ENCODE measurements around the gene DOC2A. TPM values are rescaled to one million over a fixed set of nuclear protein-coding genes. Genes with fewer than 3 reads are reported as not detected.

The DOC2A gene
- total RNA-seq, 1 donor from 2014 or later = 2.2 TPM

DNA sequence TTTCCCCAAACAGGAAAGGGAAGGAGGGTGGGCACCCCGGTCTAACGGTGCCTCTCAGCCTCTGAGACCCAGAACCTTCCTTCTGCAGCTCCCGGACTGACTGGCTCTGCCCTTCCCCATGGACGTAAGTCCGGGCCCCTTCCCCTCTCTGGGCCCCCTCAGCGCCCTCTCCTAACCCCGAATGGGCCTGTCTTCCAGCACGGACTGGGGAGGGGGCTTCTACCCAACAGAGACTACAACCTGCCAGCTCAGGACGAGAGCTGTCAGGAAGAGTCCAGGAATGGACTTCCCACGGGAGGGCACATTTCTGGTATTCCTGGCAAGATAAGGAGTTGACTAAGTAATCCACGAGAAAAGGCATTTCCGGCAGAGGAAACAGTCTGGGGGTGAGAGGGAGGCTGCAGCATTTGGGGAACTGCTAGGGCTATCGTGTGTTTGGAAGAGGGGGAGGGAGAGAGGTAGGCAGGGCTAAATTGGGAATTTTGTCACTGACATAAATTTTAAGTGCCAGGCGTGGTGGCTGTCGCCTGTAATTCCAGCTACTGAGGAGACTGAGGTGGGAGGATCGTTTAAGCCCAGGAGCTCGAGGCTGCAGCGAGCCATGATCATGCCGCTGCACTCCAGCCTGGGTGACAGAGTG lies 42.7 kb upstream of the DOC2A start:
- intact Hi-C loops (cut with DNase I) = no loop called here
- TF ChIP-seq, protein P1, sequence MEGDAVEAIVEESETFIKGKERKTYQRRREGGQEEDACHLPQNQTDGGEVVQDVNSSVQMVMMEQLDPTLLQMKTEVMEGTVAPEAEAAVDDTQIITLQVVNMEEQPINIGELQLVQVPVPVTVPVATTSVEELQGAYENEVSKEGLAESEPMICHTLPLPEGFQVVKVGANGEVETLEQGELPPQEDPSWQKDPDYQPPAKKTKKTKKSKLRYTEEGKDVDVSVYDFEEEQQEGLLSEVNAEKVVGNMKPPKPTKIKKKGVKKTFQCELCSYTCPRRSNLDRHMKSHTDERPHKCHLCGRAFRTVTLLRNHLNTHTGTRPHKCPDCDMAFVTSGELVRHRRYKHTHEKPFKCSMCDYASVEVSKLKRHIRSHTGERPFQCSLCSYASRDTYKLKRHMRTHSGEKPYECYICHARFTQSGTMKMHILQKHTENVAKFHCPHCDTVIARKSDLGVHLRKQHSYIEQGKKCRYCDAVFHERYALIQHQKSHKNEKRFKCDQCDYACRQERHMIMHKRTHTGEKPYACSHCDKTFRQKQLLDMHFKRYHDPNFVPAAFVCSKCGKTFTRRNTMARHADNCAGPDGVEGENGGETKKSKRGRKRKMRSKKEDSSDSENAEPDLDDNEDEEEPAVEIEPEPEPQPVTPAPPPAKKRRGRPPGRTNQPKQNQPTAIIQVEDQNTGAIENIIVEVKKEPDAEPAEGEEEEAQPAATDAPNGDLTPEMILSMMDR (IDR thresholded peaks at IDR 0.05) = no peak
- TF ChIP-seq POLR2A (IDR thresholded peaks at IDR 0.05) = no peak
- TF ChIP-seq POLR2AphosphoS5 (IDR thresholded peaks at IDR 0.05; ENCODE audit: insufficient read depth in 1 of 2, low read depth in 1 of 2) = no peak

DNA sequence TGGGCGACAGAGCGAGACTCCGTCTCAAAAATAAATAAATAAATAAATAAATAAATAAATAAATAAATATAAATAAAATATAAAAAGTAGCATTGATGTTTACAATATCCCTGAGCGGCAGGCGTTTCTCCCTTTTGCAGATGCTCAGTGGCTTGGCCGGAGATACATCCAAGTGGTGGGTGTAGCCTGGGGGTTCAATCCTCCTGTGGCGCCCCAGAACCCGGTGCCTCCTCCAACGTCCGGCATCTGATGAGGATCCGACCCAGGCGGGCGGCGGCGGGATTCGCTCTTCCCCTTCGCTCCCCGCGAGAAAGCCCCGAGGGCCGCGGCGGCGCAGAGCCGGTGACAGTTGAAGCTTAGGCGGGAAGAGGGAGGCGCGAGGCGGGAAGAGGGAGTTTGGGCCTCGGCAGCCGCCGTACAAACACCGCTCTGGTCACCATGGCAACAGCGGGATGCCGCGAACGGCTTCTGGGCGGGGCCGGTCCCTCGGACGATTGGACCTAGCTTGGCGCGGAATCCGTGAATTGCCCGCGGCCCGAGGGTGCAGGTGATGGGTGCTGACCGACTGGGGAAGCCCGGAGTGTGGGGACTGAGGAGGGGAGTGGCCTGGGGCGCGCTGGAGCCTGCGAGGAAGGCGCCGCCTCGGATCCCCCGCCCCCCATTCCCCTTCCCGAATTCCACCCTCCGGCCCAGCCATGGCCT lies 42.0 kb upstream of the DOC2A start:
- peak; percentile 72 to 93 for TF ChIP-seq POLR2AphosphoS5 (IDR thresholded peaks at IDR 0.05; ENCODE audit: insufficient read depth in 1 of 2, low read depth in 1 of 2)
- no peak for TF ChIP-seq POLR2A (IDR thresholded peaks at IDR 0.05)
- H3K9me3 ChIP-seq = no peaks in the 10 kb centered on the region
- H3K4me1 ChIP-seq = peaks cover 27% of the 10 kb centered on the region
- peak overlapping the region; percentile 63 to 72 for H3K4me3 ChIP-seq
- no peak for DNase-seq (ENCODE audit: extremely low spot score in 2 of 2)
- no peaks in the 10 kb centered on the region for H3K27me3 ChIP-seq
- H3K36me3 ChIP-seq = no peaks in the 10 kb centered on the region
- peak overlapping the region; percentile 20 for H3K27ac ChIP-seq
- intact Hi-C loops (cut with DNase I) = no loop called here

More for the DNA sequence above, 42.7 kb upstream of the DOC2A start:
- no peaks in the 10 kb centered on the region for H3K27me3 ChIP-seq
- no peaks in the 10 kb centered on the region for H3K9me3 ChIP-seq
- H3K36me3 ChIP-seq = no peaks in the 10 kb centered on the region
- DNase-seq (ENCODE audit: extremely low spot score in 2 of 2) = no peak
- H3K4me3 ChIP-seq = peak overlapping the region; percentile 63 to 72
- no peak overlapping the region for H3K27ac ChIP-seq
- peaks cover 27% of the 10 kb centered on the region for H3K4me1 ChIP-seq

DNA sequence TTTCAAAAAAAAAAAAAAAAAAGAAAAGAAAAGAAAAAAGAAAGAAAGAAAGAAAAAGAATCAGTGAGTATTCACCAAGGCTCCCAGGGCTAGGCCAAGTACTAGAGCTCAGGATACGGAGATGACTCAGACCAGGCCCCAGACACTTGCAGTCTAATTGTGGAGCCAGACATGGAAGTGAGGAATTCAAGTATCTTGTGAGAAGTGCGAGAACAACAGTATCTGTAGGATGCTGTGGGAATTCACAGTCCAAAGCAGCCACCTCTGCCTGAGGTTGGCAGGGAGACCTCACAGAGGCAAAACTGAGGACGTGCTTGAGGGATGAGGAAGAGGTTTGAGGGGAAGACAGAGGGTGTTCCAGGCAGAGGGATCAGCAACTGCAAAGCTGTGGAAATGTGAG lies 40.7 kb upstream of the DOC2A start:
- peaks cover 27% of the 10 kb centered on the region for H3K4me1 ChIP-seq
- H3K9me3 ChIP-seq = no peaks in the 10 kb centered on the region
- H3K4me3 ChIP-seq = no peak overlapping the region
- no peak for DNase-seq (ENCODE audit: extremely low spot score in 2 of 2)
- no peaks in the 10 kb centered on the region for H3K27me3 ChIP-seq
- no peak overlapping the region for H3K27ac ChIP-seq
- intact Hi-C loops (cut with DNase I) = no loop called here
- no peaks in the 10 kb centered on the region for H3K36me3 ChIP-seq
- TF ChIP-seq POLR2AphosphoS5 (IDR thresholded peaks at IDR 0.05; ENCODE audit: insufficient read depth in 1 of 2, low read depth in 1 of 2) (no peak), POLR2A (IDR thresholded peaks at IDR 0.05) (no peak)
- TF ChIP-seq, protein P1 (IDR thresholded peaks at IDR 0.05) = no peak

DNA sequence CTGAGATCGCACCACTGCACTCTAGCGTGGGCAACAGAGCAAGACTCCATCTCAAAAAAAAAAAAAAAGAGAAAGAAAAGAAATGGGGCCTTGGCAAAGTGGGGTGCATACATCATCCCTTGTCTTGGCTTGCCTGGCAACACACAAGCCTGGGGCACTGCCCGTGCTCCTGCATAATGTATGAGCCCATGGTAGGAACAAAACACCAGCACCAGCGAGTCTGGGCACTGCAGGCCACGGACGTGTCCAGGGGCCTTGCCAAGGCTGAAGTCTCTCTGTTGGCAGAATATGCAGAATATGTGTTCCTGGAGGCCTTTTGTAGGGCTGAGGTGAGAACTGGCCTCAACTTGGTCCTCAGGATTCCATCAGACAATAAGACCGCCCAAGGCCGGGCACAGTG lies 39.0 kb upstream of the DOC2A start:
- no peak for DNase-seq (ENCODE audit: extremely low spot score in 2 of 2)
- Histone ChIP-seq H3K4me1 (peaks cover 23% of the 10 kb centered on the region), H3K27me3 (no peaks in the 10 kb centered on the region), H3K27ac (no peak overlapping the region), H3K36me3 (no peaks in the 10 kb centered on the region), H3K4me3 (no peak overlapping the region), H3K9me3 (no peaks in the 10 kb centered on the region)
- no peak for TF ChIP-seq POLR2AphosphoS5 (IDR thresholded peaks at IDR 0.05; ENCODE audit: insufficient read depth in 1 of 2, low read depth in 1 of 2)
- TF ChIP-seq POLR2A (IDR thresholded peaks at IDR 0.05) = no peak
- intact Hi-C loops (cut with DNase I) = no loop called here

DNA sequence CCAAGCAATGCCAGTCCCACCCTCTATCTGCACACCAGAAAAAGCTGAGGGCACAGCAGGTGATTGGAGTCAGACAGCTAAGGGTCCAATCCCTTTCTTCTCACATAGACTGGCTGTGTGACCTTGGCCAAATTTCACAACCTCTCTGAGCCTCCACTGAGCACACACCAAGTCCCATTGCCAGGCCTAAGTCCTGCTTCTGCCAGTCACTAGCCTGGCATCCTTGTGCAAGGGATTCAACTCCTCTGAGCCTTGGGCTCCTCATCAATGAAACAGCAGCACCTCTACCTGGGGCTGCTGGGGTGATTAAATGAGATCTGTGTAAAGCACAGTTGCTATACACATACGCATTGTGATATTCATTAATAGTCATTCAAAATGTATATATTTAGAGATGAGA lies 35.8 kb upstream of the DOC2A start:
- H3K4me1 ChIP-seq = no peaks in the 10 kb centered on the region
- no peaks in the 10 kb centered on the region for H3K27me3 ChIP-seq
- no peak overlapping the region for H3K4me3 ChIP-seq
- DNase-seq (ENCODE audit: extremely low spot score in 2 of 2) = no peak
- H3K27ac ChIP-seq = no peak overlapping the region
- no peaks in the 10 kb centered on the region for H3K9me3 ChIP-seq
- TF ChIP-seq, protein P1 (IDR thresholded peaks at IDR 0.05) = no peak
- TF ChIP-seq POLR2A (IDR thresholded peaks at IDR 0.05) (no peak), POLR2AphosphoS5 (IDR thresholded peaks at IDR 0.05; ENCODE audit: insufficient read depth in 1 of 2, low read depth in 1 of 2) (no peak)
- no peaks in the 10 kb centered on the region for H3K36me3 ChIP-seq
- intact Hi-C loops (cut with DNase I) = no loop called here

DNA sequence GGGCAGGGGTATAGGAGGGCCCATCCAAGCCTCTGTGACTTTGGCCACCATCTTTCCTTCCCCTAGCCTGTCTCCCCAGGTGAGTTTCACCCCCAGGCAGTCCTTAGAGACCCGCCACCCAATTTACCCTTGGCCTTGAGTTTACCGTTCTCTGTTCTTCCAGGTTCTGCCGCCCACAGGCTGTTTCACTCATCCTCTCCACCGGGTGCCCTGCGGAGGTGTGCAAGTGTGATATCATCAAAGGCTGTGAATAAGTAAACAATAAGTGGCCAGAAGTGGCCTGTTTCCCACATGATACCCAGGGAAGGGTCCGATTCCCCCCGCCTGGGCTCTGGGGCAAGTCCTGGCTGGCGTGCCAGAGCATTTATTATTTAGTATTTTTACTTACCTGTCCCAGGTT lies 35.4 kb upstream of the DOC2A start:
- Histone ChIP-seq H3K36me3 (no peaks in the 10 kb centered on the region), H3K9me3 (no peaks in the 10 kb centered on the region), H3K27me3 (no peaks in the 10 kb centered on the region), H3K4me1 (no peaks in the 10 kb centered on the region), H3K27ac (no peak overlapping the region), H3K4me3 (no peak overlapping the region)
- TF ChIP-seq, protein P1 (IDR thresholded peaks at IDR 0.05) = no peak
- TF ChIP-seq POLR2AphosphoS5 (IDR thresholded peaks at IDR 0.05; ENCODE audit: insufficient read depth in 1 of 2, low read depth in 1 of 2) (no peak), POLR2A (IDR thresholded peaks at IDR 0.05) (no peak)
- no peak for DNase-seq (ENCODE audit: extremely low spot score in 2 of 2)
- intact Hi-C loops (cut with DNase I) = no loop called here
